H9 (cell line): ENCODE results near the gene THEM4. TPM values are rescaled to one million over a fixed set of nuclear protein-coding genes. Genes with fewer than 3 reads are reported as not detected.
"Not testable (repeated sequence)": the region's sequence is repeated elsewhere in the genome, so short reads cannot be mapped to it uniquely, and the experiment has no call there.

Experiments
- DNase-seq: peaks from one replicate; pipeline ENCODE4 v3.0.0-alpha.2; 2017
- H2AFZ ChIP-seq: one replicate; pipeline ENCODE4 v1.6.1; 2013; ENCODE audit warnings: mild to moderate bottlenecking, low read length, control low read depth, moderate library complexity
- H2AK5ac ChIP-seq: 2 replicates; pipeline ENCODE4 v1.6.1; 2013; ENCODE audit warnings: low read length, control low read depth, mixed read lengths; ENCODE audit not compliant: insufficient read length
- H2BK120ac ChIP-seq: one replicate; pipeline ENCODE4 v1.6.1; 2013; ENCODE audit warnings: low read depth, mild to moderate bottlenecking, low read length, control low read depth, inconsistent platforms; ENCODE audit not compliant: poor library complexity, severe bottlenecking
- H2BK12ac ChIP-seq: 2 replicates; pipeline ENCODE4 v1.6.1; 2013; ENCODE audit warnings: low read length, control low read depth, mixed read lengths, low read depth; ENCODE audit not compliant: insufficient read length
- H2BK15ac ChIP-seq: 2 replicates; pipeline ENCODE4 v1.6.1; 2013; ENCODE audit warnings: low read depth, low read length, control low read depth
- H2BK20ac ChIP-seq: one replicate; pipeline ENCODE4 v1.6.1; 2013; ENCODE audit warnings: low read depth, mild to moderate bottlenecking, low read length, control low read depth, inconsistent platforms; ENCODE audit not compliant: poor library complexity, severe bottlenecking
- H2BK5ac ChIP-seq: 2 replicates; pipeline ENCODE4 v1.6.1; 2013; ENCODE audit warnings: low read length, control low read depth, mixed read lengths; ENCODE audit not compliant: insufficient read length
- H3K14ac ChIP-seq: 2 replicates; pipeline ENCODE4 v1.6.1; 2013; ENCODE audit warnings: low read length, control low read depth; ENCODE audit not compliant: insufficient read depth
- H3K18ac ChIP-seq: 2 replicates; pipeline ENCODE4 v1.6.1; 2013; ENCODE audit warnings: low read depth, mild to moderate bottlenecking, mixed read lengths, low read length, control low read depth; ENCODE audit not compliant: insufficient read length
- H3K23ac ChIP-seq: 2 replicates; pipeline ENCODE4 v1.6.1; 2013; ENCODE audit warnings: low read length, control low read depth, mixed read lengths, low read depth; ENCODE audit not compliant: insufficient read length
- H3K23me2 ChIP-seq: 2 replicates; pipeline ENCODE4 v1.6.1; 2013; ENCODE audit warnings: low read depth, mild to moderate bottlenecking, mixed read lengths, low read length, control low read depth; ENCODE audit not compliant: insufficient read length, poor library complexity, severe bottlenecking
- H3K27ac ChIP-seq: 2 replicates; pipeline ENCODE4 v1.5.1; 2013; ENCODE audit warnings: low read length, control low read depth, mixed read lengths, low read depth; ENCODE audit not compliant: insufficient read length
- H3K27me3 ChIP-seq: 2 replicates; pipeline ENCODE4 v1.6.1; 2013; ENCODE audit warnings: low read length, control low read depth, inconsistent platforms; ENCODE audit not compliant: insufficient read depth
- H3K4ac ChIP-seq: 2 replicates; pipeline ENCODE4 v1.6.1; 2013; ENCODE audit warnings: low read depth, mild to moderate bottlenecking, control low read depth, inconsistent platforms, low read length, moderate library complexity
- H3K4me1 ChIP-seq: 2 replicates; pipeline ENCODE4 v1.6.1; 2013; ENCODE audit warnings: low read length, control low read depth, inconsistent platforms; ENCODE audit not compliant: insufficient read depth
- H3K4me2 ChIP-seq: 2 replicates; pipeline ENCODE4 v1.6.1; 2013; ENCODE audit warnings: low read length, control low read depth, mixed read lengths; ENCODE audit not compliant: insufficient read length, insufficient read depth
- H3K56ac ChIP-seq: 2 replicates; pipeline ENCODE4 v1.6.1; 2013; ENCODE audit warnings: low read depth, mild to moderate bottlenecking, mixed read lengths, low read length, control low read depth; ENCODE audit not compliant: insufficient read length
- H3K79me1 ChIP-seq: 2 replicates; pipeline ENCODE4 v1.6.1; 2013; ENCODE audit warnings: low read depth, mild to moderate bottlenecking, moderate library complexity, low read length, control low read depth, inconsistent platforms; ENCODE audit not compliant: insufficient read depth, poor library complexity, severe bottlenecking
- H3K79me2 ChIP-seq: 2 replicates; pipeline ENCODE4 v1.6.1; 2013; ENCODE audit warnings: low read length, control low read depth, inconsistent platforms; ENCODE audit not compliant: insufficient read depth
- H3K9ac ChIP-seq: 2 replicates; pipeline ENCODE4 v1.6.1; 2013; ENCODE audit warnings: low read length, control low read depth, mixed read lengths; ENCODE audit not compliant: insufficient read length; ENCODE audit errors: extremely low read depth
- H3K9me3 ChIP-seq: one replicate; pipeline ENCODE4 v1.6.1; 2013; ENCODE audit warnings: low read depth, low read length, inconsistent platforms; ENCODE audit not compliant: control insufficient read depth
- H3T11ph ChIP-seq: one replicate; pipeline ENCODE4 v1.6.1; 2013; ENCODE audit warnings: mild to moderate bottlenecking, low read length, control low read depth, inconsistent platforms
- H4K20me1 ChIP-seq: one replicate; pipeline ENCODE4 v1.6.1; 2013; ENCODE audit not compliant: control insufficient read depth, insufficient read length, insufficient read depth
- H4K5ac ChIP-seq: 2 replicates; pipeline ENCODE4 v1.6.1; 2013; ENCODE audit warnings: low read depth, mild to moderate bottlenecking, mixed read lengths, low read length, control low read depth; ENCODE audit not compliant: insufficient read length
- H4K8ac ChIP-seq: replicated peaks from 2 replicates; pipeline ENCODE4 v1.6.1; 2013; ENCODE audit warnings: low read length, control low read depth, mixed read lengths, low read depth; ENCODE audit not compliant: insufficient read length
- H4K91ac ChIP-seq: 2 replicates; pipeline ENCODE4 v1.6.1; 2013; ENCODE audit warnings: low read depth, mild to moderate bottlenecking, moderate library complexity, mixed read lengths, low read length, control low read depth; ENCODE audit not compliant: insufficient read length
- H3K27ac Mint-ChIP-seq, 3 experiments: 2 replicates in 2 of 3; 3 replicates in 1 of 3; pipeline ENCODE4 v1.8.0; 2020 to 2021; ENCODE audit warnings: mixed read lengths in 3 of 3, mild to moderate bottlenecking in 1 of 3, moderate library complexity in 1 of 3
- H3K27me3 Mint-ChIP-seq: 2 replicates; pipeline ENCODE4 v1.8.0; 2021; ENCODE audit warnings: low read depth, mild to moderate bottlenecking, moderate library complexity, mixed read lengths
- H3K36me3 Mint-ChIP-seq, 3 experiments: 2 replicates in 2 of 3; 3 replicates in 1 of 3; pipeline ENCODE4 v1.8.0; 2020 to 2021; ENCODE audit warnings: low read depth in 3 of 3, mixed read lengths in 3 of 3; ENCODE audit not compliant: insufficient read depth in 1 of 3
- H3K4me1 Mint-ChIP-seq, 2 experiments: 2 replicates each; pipeline ENCODE4 v1.8.0; 2020; ENCODE audit warnings: mixed read lengths in 2 of 2
- H3K4me3 Mint-ChIP-seq, 2 experiments: 2 replicates in 1 of 2; 3 replicates in 1 of 2; pipeline ENCODE4 v1.8.0; 2020 to 2021; ENCODE audit warnings: mild to moderate bottlenecking in 2 of 2, mixed read lengths in 2 of 2, moderate library complexity in 1 of 2
- H3K9me3 Mint-ChIP-seq, 2 experiments: 2 replicates in 1 of 2; 3 replicates in 1 of 2; pipeline ENCODE4 v1.8.0; 2020; ENCODE audit warnings: mild to moderate bottlenecking in 2 of 2, mixed read lengths in 2 of 2, moderate library complexity in 1 of 2
- WGBS: extraction: QIAGEN DNeasy Blood & Tissue Kit; methylation state at CpG from one replicate; pipeline ENCODE4 v1.1.7; 2013; ENCODE audit warnings: missing lambda C conversion rate, low lambda C conversion rate, mixed read lengths; ENCODE audit not compliant: insufficient read length; ENCODE audit errors: extremely low coverage; 5-methylcytosine and 5-hydroxymethylcytosine counted together
- total RNA-seq: library from RNA; stranded (reverse); gene quantifications from 2 replicates; pipeline ENCODE4 v1.2.1, GENCODE V29; 2021

THEM4 gene
- total RNA-seq, 1 experiment from 2014 or later, result 10.5 TPM

DNA sequence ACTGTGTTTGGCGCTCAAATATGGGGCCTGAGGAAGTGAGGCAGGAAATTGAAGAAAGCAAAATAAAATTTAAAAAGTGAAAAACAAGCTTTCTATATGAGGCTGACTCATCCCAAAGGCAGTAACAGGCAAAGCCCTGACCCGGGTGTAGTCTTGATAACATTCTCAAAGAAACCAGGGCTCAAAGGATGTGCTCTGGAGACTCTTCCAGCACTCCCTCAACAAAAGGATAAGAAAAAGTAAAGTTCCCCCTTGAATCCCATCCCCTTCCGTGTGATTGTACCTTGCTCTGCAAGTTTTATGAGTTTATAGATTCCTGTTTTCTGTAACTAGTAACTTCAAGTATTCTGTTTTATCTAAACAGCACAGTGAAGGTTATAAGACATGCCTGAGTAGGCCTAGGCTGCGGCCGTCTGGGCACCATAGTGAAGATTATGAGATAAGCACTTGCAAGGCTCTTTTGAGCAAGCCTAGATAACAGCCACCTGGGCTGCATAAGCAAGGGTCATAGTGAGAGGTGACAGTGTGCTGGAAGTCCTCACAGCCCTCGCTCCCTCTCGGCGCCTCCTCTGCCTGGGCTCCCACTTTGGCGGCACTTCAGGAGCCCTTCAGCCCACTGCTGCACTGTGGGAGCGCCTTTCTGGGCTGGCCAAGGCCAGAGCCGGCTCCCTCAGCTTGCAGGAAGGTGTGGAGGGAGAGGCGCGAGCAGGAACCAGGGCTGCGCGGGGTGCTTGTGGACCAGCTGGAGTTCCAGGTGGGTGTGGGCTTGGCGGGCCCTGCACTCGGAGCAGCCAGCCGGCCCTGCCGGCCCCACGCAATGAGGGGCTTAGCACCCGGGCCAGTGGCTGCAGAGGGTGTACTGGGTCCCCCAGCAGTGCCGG, 3.6 kb downstream of the THEM4 start:
- H2BK20ac ChIP-seq, H3K27me3 Mint-ChIP-seq, H3K79me1 ChIP-seq, H4K20me1 ChIP-seq, H2BK120ac ChIP-seq, H3T11ph ChIP-seq, H3K9me3 ChIP-seq, H2AFZ ChIP-seq, H2BK5ac ChIP-seq, H3K27me3 ChIP-seq, H3K14ac ChIP-seq, H3K56ac ChIP-seq, H4K91ac ChIP-seq, H3K4ac ChIP-seq, H3K79me2 ChIP-seq, H3K9ac ChIP-seq, H2BK15ac ChIP-seq, H4K8ac ChIP-seq, H3K4me3 Mint-ChIP-seq, H3K4me1 ChIP-seq, H3K23ac ChIP-seq, H3K27ac Mint-ChIP-seq, H2AK5ac ChIP-seq, DNase-seq, H3K4me2 ChIP-seq, H3K18ac ChIP-seq, H2BK12ac ChIP-seq, H4K5ac ChIP-seq, H3K27ac ChIP-seq: not testable (repeated sequence)
- WGBS, result no CpG with 5 or more reads among the region's 22 CpGs
- Mint-ChIP-seq H3K9me3 (peaks cover 45 to 61% of the 10 kb centered on the region in 2 experiments), H3K4me1 (peaks cover 12 to 15% of the 10 kb centered on the region in 2 experiments), H3K36me3 (peaks cover 51 to 57% (median 51%) of the 10 kb centered on the region in 3 experiments)
- H3K23me2 ChIP-seq, result peaks cover 11% of the 10 kb centered on the region
